GM12878 (cell line): ENCODE data around the gene NCKAP5. TPM values are rescaled to one million over a fixed set of nuclear protein-coding genes. Genes with fewer than 3 reads are reported as not detected.

Experiments used
- ATAC-seq: fragments of 200-7000 bp; cut with Tn5 transposase; 3 replicates; pipeline ENCODE4 v1.9.1; 2020; ENCODE audit warnings: mild to moderate bottlenecking, moderate library complexity
- BruUV-seq: library from RNA; stranded (reverse); fragments of 400-500 nt; replicated peaks from 2 replicates; lab custom pipeline; 2021; lab: Mats Ljungman, UMichigan
- CTCF ChIA-PET: fragments of 300-600 bp; sonication (Branson Sonifier 250); formaldehyde crosslinking; extraction: SDS; loops from one replicate; lab custom pipeline; 2021; ENCODE audit warnings: inconsistent platforms; lab: Yijun Ruan, JAX
- POLR2A ChIA-PET: fragments of 350-600 bp; formaldehyde crosslinking; extraction: SDS; loops from one replicate; lab custom pipeline; 2021; ENCODE audit warnings: inconsistent platforms; lab: Charles Lee
- RAD21 ChIA-PET: fragments of 300-600 bp; sonication (Branson Sonifier 250); formaldehyde crosslinking; loops from one replicate; lab custom pipeline; 2023; ENCODE audit warnings: antibody characterized with exemption; ENCODE audit not compliant: unreplicated experiment; lab: Charles Lee
- SMC1A ChIA-PET: fragments of 300-600 bp; sonication (Branson Sonifier 250); formaldehyde crosslinking; loops from one replicate; lab custom pipeline; 2023; ENCODE audit not compliant: unreplicated experiment, uncharacterized antibody; lab: Charles Lee
- DNase-seq: peaks from one replicate; pipeline ENCODE4 v3.0.0-alpha.2; 2011; ENCODE audit warnings: low read depth, low spot score
- FAIRE-seq: peaks from 3 replicates; lab custom pipeline; 2011; peaks lifted over from hg19 to GRCh38; lab: Jason Lieb, UNC
- H2AFZ ChIP-seq: 2 replicates; pipeline ENCODE4 v1.6.0; 2011; ENCODE audit warnings: low read depth, low read length, control low read depth; ENCODE audit not compliant: control insufficient read depth
- H3K27ac ChIP-seq: 2 replicates; pipeline ENCODE4 v1.5.1; 2011; ENCODE audit warnings: control low read depth; ENCODE audit not compliant: control insufficient read depth, insufficient read depth
- H3K27me3 ChIP-seq, 2 experiments: replicated peaks in 1 of 2; 2 replicates each; pipeline versions ENCODE4 v1.6.0 to v1.6.1; 2011; ENCODE audit warnings: low read length in 1 of 2; ENCODE audit not compliant: control insufficient read depth in 2 of 2, insufficient read depth in 2 of 2
- H3K36me3 ChIP-seq, 2 experiments: 2 replicates each; pipeline ENCODE4 v1.5.1; 2011; ENCODE audit warnings: low read length in 1 of 2; ENCODE audit not compliant: control insufficient read depth in 2 of 2, insufficient read depth in 2 of 2
- H3K4me1 ChIP-seq: 2 replicates; pipeline ENCODE4 v1.6.1; 2011; ENCODE audit warnings: mild to moderate bottlenecking, low read length, moderate library complexity, mixed read lengths; ENCODE audit not compliant: control insufficient read depth, insufficient read depth
- H3K4me2 ChIP-seq: 2 replicates; pipeline ENCODE4 v1.6.0; 2011; ENCODE audit warnings: control low read depth; ENCODE audit not compliant: control insufficient read depth, insufficient read depth
- H3K4me3 ChIP-seq: fragments of 200-600 bp; sonication (generic); 2 replicates; pipeline ENCODE4 v1.5.1; 2016
- H3K79me2 ChIP-seq: 2 replicates; pipeline ENCODE4 v1.6.0; 2011; ENCODE audit warnings: low read length; ENCODE audit not compliant: control insufficient read depth, insufficient read depth
- H3K9ac ChIP-seq: 2 replicates; pipeline ENCODE4 v1.8.0; 2011; ENCODE audit warnings: low read length, control low read depth, mixed read lengths; ENCODE audit not compliant: control insufficient read depth, insufficient read depth
- H3K9me3 ChIP-seq: replicated peaks from 3 replicates; pipeline ENCODE4 v1.5.1; 2011; ENCODE audit warnings: mild to moderate bottlenecking, low read length; ENCODE audit not compliant: control insufficient read depth, insufficient read depth
- H4K20me1 ChIP-seq: 2 replicates; pipeline ENCODE4 v1.6.0; 2011; ENCODE audit not compliant: control insufficient read depth, insufficient read depth
- MXI1 ChIP-seq: fragments of 150-350 bp; IDR thresholded peaks from 2 replicates; pipeline ENCODE4 v1.6.1; 2011; ENCODE audit warnings: low read depth, mild to moderate bottlenecking, inconsistent platforms, low read length, improper control_type of control experiment
- NFYA ChIP-seq: IDR thresholded peaks from 2 replicates; pipeline ENCODE4 v1.6.1; 2011; ENCODE audit warnings: low read depth, mild to moderate bottlenecking, low read length, improper control_type of control experiment, borderline replicate concordance
- NFYB ChIP-seq: IDR thresholded peaks from 2 replicates; pipeline ENCODE4 v1.6.1; 2011; ENCODE audit warnings: low read depth, mild to moderate bottlenecking, low read length, improper control_type of control experiment, moderate library complexity; ENCODE audit not compliant: insufficient read depth
- RBBP5 ChIP-seq: fragments of 200-600 bp; sonication (generic); conservative IDR thresholded peaks from 2 replicates; pipeline ENCODE4 v1.6.1; 2016
- SMAD1 ChIP-seq: fragments of 450-650 bp; IDR thresholded peaks from 2 replicates; pipeline ENCODE4 v1.6.1; 2018; ENCODE audit warnings: mild to moderate bottlenecking, low read depth; ENCODE audit not compliant: partially characterized antibody
- TCF12 ChIP-seq: IDR thresholded peaks from 2 replicates; pipeline ENCODE4 v1.6.1; 2011; ENCODE audit warnings: low read depth, mild to moderate bottlenecking, low read length
- YY1 ChIP-seq: IDR thresholded peaks from 2 replicates; pipeline ENCODE4 v1.6.1; 2011; ENCODE audit warnings: low read depth, mild to moderate bottlenecking, low read length
- ZNF24 ChIP-seq: fragments of 450-650 bp; IDR thresholded peaks from 2 replicates; pipeline ENCODE4 v1.6.1; 2017; ENCODE audit warnings: antibody characterized with exemption, mild to moderate bottlenecking
- WGBS: methylation state at CpG from one replicate; pipeline ENCODE4 v1.1.6; 2016; ENCODE audit warnings: low lambda C conversion rate; ENCODE audit not compliant: insufficient replicate concordance, insufficient coverage; ENCODE audit errors: missing lambda C conversion rate; 5-methylcytosine and 5-hydroxymethylcytosine counted together
- in situ Hi-C: fragments of 300-500 bp; cut with MboI; formaldehyde crosslinking; loops from 9 replicates; pipeline ENCODE4 v1.14.3; 2018; ENCODE audit warnings: mixed read lengths
- intact Hi-C: fragments of 100-400 bp; cut with micrococcal nuclease; formaldehyde crosslinking; loops from one replicate; pipeline ENCODE4 v1.14.2; 2022; ENCODE audit not compliant: unreplicated experiment
- polyA plus RNA-seq, 11 experiments: library from polyadenylated mRNA; depleted of rRNA in 4 of 11; unstranded in 6 of 11; stranded (reverse) in 5 of 11; fragments of >200 nt; fragmentation: Nextera tagmentation in 4 of 11; fragmentation: Illumina TruSeq in 1 of 11; extraction: Ambion mirVana in 4 of 11; extraction: Trizol in 1 of 11; gene quantifications; 1 replicate in 1 of 11; 2 replicates in 10 of 11; pipeline versions ENCODE4 v1.2.1 to v1.2.3, GENCODE V29; 2011 to 2016; ENCODE audit warnings: inconsistent platforms in 2 of 11, missing spikeins in 2 of 11, low read depth in 1 of 11
- total RNA-seq, 4 experiments: library from RNA; depleted of rRNA in 3 of 4; stranded (reverse); fragments of >200 nt in 3 of 4; fragmentation: Illumina TruSeq in 1 of 4; extraction: Trizol in 1 of 4; gene quantifications; 2 replicates each; pipeline versions ENCODE4 v1.2.1 to v1.2.3, GENCODE V29; 2013 to 2021
- TF ChIP-seq, protein P1 (sequence below), 3 experiments: IDR thresholded peaks in 2 of 3; conservative IDR thresholded peaks in 1 of 3; 2 replicates each; pipeline ENCODE4 v1.5.1; 2011; ENCODE audit warnings: low read depth in 3 of 3, low read length in 3 of 3, mild to moderate bottlenecking in 3 of 3, control low read depth in 2 of 3, moderate library complexity in 2 of 3, inconsistent platforms in 1 of 3, mixed read lengths in 1 of 3; ENCODE audit not compliant: control insufficient read depth in 2 of 3, insufficient read depth in 1 of 3; ENCODE audit errors: extremely low read depth in 1 of 3

Gene NCKAP5
- total and polyA plus RNA-seq, 10 of the 15 experiments (the other 5 are each of a cell fraction or from before 2014, with no cell fraction given): 0.06 to 0.44 (median 0.16) TPM

DNA sequence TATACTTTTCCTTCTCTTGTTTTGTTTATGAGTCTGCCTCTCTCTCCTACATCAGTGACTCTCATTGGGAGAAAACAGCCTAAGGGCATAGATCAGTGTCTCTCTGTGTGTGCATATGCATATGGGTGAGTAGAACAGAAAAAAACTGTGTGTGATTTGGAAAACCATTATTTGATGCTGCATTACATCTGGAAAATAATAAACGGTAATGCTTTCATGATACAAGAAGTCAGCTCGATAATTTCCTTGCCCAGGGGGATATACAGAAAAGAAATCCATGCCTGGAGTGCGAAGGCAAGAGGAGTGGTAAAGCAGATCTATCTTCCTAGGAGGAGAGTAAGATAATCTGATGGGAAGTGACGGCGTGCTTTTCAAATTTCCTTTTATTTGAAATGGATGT is 676.8 kb downstream of the NCKAP5 start:
- H3K9ac ChIP-seq: no peak overlapping the region
- SMC1A ChIA-PET: interaction anchor here (1.2 to 2.3 kb wide), 2 partner anchors 42 to 87 kb away, joined by 3 to 5 read pairs; no protein-coding TSS in a partner anchor
- CTCF ChIA-PET: interaction anchor here (1.7 to 1.9 kb wide), 2 partner anchors 8 to 182 kb away, joined by 4 to 6 read pairs; no protein-coding TSS in a partner anchor
- no peak overlapping the region for H3K4me3 ChIP-seq
- WGBS: 38% methylated on average over 5 of the region's 5 CpGs
- TF ChIP-seq NFYB (no peak), YY1 (no peak), MXI1 (no peak), ZNF24 (no peak), NFYA (no peak), RBBP5 (no peak), TCF12 (no peak), SMAD1 (no peak)
- TF ChIP-seq, protein P1, sequence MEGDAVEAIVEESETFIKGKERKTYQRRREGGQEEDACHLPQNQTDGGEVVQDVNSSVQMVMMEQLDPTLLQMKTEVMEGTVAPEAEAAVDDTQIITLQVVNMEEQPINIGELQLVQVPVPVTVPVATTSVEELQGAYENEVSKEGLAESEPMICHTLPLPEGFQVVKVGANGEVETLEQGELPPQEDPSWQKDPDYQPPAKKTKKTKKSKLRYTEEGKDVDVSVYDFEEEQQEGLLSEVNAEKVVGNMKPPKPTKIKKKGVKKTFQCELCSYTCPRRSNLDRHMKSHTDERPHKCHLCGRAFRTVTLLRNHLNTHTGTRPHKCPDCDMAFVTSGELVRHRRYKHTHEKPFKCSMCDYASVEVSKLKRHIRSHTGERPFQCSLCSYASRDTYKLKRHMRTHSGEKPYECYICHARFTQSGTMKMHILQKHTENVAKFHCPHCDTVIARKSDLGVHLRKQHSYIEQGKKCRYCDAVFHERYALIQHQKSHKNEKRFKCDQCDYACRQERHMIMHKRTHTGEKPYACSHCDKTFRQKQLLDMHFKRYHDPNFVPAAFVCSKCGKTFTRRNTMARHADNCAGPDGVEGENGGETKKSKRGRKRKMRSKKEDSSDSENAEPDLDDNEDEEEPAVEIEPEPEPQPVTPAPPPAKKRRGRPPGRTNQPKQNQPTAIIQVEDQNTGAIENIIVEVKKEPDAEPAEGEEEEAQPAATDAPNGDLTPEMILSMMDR (IDR thresholded peaks at IDR 0.05 in 2 of 3, conservative IDR thresholded peaks at IDR 0.05 in 1 of 3; ENCODE audit: control insufficient read depth in 2 of 3, extremely low read depth in 1 of 3, insufficient read depth in 1 of 3, low read depth in 3 of 3, low read length in 3 of 3): no peak
- TF ChIP-seq, all 136 proteins: peak for 0
- no peak overlapping the region for H3K4me2 ChIP-seq
- H3K27me3 ChIP-seq: no peaks in the 10 kb centered on the region
- no peak for ATAC-seq
- no peak for FAIRE-seq
- no peaks in the 10 kb centered on the region for H4K20me1 ChIP-seq
- H3K79me2 ChIP-seq: no peaks in the 10 kb centered on the region
- no peaks in the 10 kb centered on the region for H3K9me3 ChIP-seq
- POLR2A ChIA-PET: interaction anchor here (0.6 kb wide), 1 partner anchor 9 kb away, joined by 3 read pairs; no protein-coding TSS in a partner anchor
- RAD21 ChIA-PET: no interaction called here
- no peak for DNase-seq
- no TSS peak for BruUV-seq
- H3K27ac ChIP-seq: no peak overlapping the region
- no peaks in the 10 kb centered on the region for H3K4me1 ChIP-seq
- in situ Hi-C loops (no loop called here), intact Hi-C loops (no loop called here)
- no peaks in the 10 kb centered on the region for H3K36me3 ChIP-seq
- H2AFZ ChIP-seq: no peak overlapping the region
